ENCODE measurements around the gene KLK15.

The KLK15 gene

DNA sequence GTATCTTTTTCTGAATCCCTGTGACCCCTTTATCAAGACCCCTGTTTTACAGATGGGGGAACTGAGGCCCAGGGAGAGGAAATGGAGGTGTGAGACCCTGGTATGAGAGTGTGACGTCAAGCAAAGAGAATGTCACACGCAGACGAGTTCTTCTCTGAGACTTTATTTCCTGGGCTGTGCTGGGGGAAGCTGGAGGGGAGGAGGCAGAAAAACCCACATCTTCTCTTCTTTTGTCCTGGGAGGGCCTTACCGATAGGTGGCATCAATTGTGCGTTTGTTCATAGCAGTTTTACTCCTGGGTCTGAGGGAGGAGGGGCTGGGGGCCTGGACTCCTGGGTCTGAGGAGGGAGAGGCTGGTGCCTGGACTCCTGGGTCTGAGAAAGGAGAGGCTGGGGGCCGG is 4.9 kb upstream of the KLK15 start:
- Histone ChIP-seq H3K4me3 (ENCODE audit: low read length) (no peak overlapping the region), H3K36me3 (replicated peaks; ENCODE audit: low read depth, low read length) (no peaks in the 10 kb centered on the region), H2AFZ (ENCODE audit: low read depth, low read length) (no peak overlapping the region; the same call in 1 of the 2 replicates), H3K79me2 (ENCODE audit: low read length) (no peaks in the 10 kb centered on the region), H3K27ac (ENCODE audit: low read length) (no peak overlapping the region), H3K4me2 (ENCODE audit: low read length) (0 out of 2 replicates have a peak overlapping the region, but pooled peaks have one; percentile 3), H3K9ac (ENCODE audit: low read length) (no peak overlapping the region), H4K20me1 (ENCODE audit: insufficient read depth, low read length) (no peaks in the 10 kb centered on the region), H3K27me3 (ENCODE audit: low read depth, low read length) (peaks cover 24% of the 10 kb centered on the region), H3K4me1 (ENCODE audit: low read length) (peaks cover 6% of the 10 kb centered on the region), H3K9me3 (ENCODE audit: insufficient read depth, low read length) (no peaks in the 10 kb centered on the region)
- TF ChIP-seq EZH2phosphoT487 (IDR thresholded peaks at IDR 0.05; ENCODE audit: low read depth) = no peak
- TF ChIP-seq, protein P1, sequence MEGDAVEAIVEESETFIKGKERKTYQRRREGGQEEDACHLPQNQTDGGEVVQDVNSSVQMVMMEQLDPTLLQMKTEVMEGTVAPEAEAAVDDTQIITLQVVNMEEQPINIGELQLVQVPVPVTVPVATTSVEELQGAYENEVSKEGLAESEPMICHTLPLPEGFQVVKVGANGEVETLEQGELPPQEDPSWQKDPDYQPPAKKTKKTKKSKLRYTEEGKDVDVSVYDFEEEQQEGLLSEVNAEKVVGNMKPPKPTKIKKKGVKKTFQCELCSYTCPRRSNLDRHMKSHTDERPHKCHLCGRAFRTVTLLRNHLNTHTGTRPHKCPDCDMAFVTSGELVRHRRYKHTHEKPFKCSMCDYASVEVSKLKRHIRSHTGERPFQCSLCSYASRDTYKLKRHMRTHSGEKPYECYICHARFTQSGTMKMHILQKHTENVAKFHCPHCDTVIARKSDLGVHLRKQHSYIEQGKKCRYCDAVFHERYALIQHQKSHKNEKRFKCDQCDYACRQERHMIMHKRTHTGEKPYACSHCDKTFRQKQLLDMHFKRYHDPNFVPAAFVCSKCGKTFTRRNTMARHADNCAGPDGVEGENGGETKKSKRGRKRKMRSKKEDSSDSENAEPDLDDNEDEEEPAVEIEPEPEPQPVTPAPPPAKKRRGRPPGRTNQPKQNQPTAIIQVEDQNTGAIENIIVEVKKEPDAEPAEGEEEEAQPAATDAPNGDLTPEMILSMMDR (IDR thresholded peaks at IDR 0.05; ENCODE audit: low read depth, low read length) = peak; percentile 55

DNA sequence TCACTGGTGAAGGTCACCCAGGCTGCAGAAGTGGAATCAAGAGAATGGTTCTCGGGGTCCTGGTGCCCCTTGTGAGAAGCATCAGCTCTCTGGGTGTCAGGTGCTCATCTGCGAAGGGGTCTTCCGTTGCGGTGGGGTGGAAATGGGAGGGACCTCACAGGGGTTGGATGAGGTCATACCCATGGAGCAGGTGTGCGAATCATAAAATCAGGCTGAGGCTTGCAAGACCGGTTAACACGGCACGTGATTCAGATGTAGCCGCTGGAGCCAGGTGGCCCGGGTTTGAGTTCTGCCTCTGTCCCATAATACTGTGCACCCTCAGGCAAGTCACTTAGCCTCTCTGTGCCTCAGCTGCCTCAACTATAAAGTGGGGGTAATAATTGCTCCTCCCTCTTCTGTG is 3.9 kb upstream of the KLK15 start:
- Histone ChIP-seq H3K36me3 (replicated peaks; ENCODE audit: low read depth, low read length) (no peaks in the 10 kb centered on the region), H3K27ac (ENCODE audit: low read length) (no peak overlapping the region), H3K4me3 (ENCODE audit: low read length) (no peak overlapping the region), H3K4me1 (ENCODE audit: low read length) (peaks cover 6% of the 10 kb centered on the region), H4K20me1 (ENCODE audit: insufficient read depth, low read length) (no peaks in the 10 kb centered on the region), H3K9me3 (ENCODE audit: insufficient read depth, low read length) (no peaks in the 10 kb centered on the region), H3K4me2 (ENCODE audit: low read length) (no peak overlapping the region), H3K79me2 (ENCODE audit: low read length) (no peaks in the 10 kb centered on the region), H2AFZ (ENCODE audit: low read depth, low read length) (no peak overlapping the region), H3K9ac (ENCODE audit: low read length) (no peak overlapping the region), H3K27me3 (ENCODE audit: low read depth, low read length) (peaks cover 23% of the 10 kb centered on the region)
- TF ChIP-seq, protein P1 (IDR thresholded peaks at IDR 0.05; ENCODE audit: low read depth, low read length) = no peak
- no peak for TF ChIP-seq EZH2phosphoT487 (IDR thresholded peaks at IDR 0.05; ENCODE audit: low read depth)

DNA sequence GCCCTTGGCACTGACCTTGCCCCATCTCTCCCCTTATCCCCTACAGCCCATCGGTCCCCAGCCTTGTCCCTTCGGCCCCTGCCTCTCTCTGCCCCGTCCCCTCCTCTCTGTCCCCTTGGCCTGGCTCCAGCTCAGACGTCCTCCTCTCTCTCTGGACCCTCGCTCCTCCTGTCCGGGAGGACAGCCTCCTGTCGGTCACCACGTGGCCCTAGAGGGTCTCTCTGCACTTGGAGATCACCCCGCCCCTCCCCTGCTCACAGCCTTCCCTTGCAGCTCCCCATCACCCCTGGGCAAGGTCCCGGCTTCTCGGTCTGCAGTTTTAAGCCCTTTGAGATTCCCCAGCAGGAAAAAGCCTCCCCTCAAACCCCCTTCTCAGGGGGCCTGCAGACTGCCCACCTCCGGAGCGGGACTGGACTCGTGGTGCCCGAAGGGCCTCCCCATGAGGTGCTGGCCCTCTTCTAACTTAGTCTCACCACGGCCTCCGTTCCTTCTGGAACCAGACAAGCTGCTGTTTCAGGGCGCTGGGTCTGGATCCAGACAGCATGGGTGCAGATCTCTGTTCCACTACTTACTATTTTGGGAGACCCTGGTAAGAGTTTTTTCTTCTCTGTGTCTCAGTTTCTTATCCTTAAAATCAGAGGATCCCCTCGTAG is 3.3 kb upstream of the KLK15 start:
- TF ChIP-seq EZH2phosphoT487 (IDR thresholded peaks at IDR 0.05; ENCODE audit: low read depth) = no peak
- TF ChIP-seq, protein P1 (IDR thresholded peaks at IDR 0.05; ENCODE audit: low read depth, low read length) = no peak
- no peaks in the 10 kb centered on the region for H3K36me3 ChIP-seq (replicated peaks; ENCODE audit: low read depth, low read length)
- H3K4me2 ChIP-seq (ENCODE audit: low read length) = peak overlapping the region; percentile 95
- H4K20me1 ChIP-seq (ENCODE audit: insufficient read depth, low read length) = no peaks in the 10 kb centered on the region
- H3K4me3 ChIP-seq (ENCODE audit: low read length) = peak overlapping the region; percentile 82
- H3K27ac ChIP-seq (ENCODE audit: low read length) = no peak overlapping the region
- peaks cover 19% of the 10 kb centered on the region for H3K27me3 ChIP-seq (ENCODE audit: low read depth, low read length)
- no peak overlapping the region for H2AFZ ChIP-seq (ENCODE audit: low read depth, low read length)
- no peaks in the 10 kb centered on the region for H3K79me2 ChIP-seq (ENCODE audit: low read length)
- H3K9ac ChIP-seq (ENCODE audit: low read length) = no peak overlapping the region
- H3K4me1 ChIP-seq (ENCODE audit: low read length) = peaks cover 6% of the 10 kb centered on the region
- no peaks in the 10 kb centered on the region for H3K9me3 ChIP-seq (ENCODE audit: insufficient read depth, low read length)

DNA sequence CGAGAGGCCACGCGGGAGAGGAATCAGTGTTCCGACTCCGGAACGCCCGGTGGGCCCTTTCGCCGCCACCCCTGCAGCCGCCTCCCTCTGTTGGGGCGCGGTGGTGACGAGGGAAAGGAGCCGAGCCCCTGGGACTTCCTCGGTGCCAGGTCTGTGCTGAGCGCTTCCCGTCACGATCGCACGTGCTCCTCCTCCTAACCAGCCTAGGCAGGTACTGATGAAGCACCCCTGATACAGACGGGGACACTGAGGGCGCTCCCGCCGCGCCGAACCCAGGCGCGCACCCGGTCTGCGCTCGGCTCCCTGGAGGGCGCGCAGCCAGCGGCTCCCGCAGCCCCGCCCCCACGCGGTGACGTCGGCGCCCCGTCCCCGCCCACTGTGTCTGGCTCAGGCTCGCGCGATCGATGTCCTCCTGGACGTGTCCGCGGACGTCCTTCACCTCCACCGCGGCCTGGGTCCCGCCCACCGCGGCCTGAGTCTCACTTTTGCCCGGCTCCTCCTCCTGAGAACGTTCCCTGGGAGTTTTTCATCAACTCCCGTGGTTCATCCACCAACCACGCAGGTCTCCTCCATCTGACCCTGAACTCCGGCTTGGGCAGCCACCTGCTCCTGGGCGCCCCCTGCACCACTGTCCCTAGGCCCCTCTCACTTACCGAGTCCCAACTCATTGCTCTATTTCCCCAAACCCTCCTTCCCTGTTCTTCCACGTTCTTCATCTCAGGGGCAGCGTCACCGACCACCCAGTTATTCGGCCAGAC is 2.6 kb upstream of the KLK15 start:
- peak overlapping the region; percentile 95 for H3K4me2 ChIP-seq (ENCODE audit: low read length)

More for the DNA sequence above, 2.6 kb upstream of the KLK15 start:
- no peaks in the 10 kb centered on the region for H3K79me2 ChIP-seq (ENCODE audit: low read length)
- H3K27me3 ChIP-seq (ENCODE audit: low read depth, low read length) = peaks cover 21% of the 10 kb centered on the region
- peak overlapping the region; percentile 62 for H3K9ac ChIP-seq (ENCODE audit: low read length)
- H3K4me3 ChIP-seq (ENCODE audit: low read length) = peak overlapping the region; percentile 82
- H2AFZ ChIP-seq (ENCODE audit: low read depth, low read length) = peak overlapping the region; percentile 76
- TF ChIP-seq, protein P1 (IDR thresholded peaks at IDR 0.05; ENCODE audit: low read depth, low read length) = no peak
- no peak for TF ChIP-seq EZH2phosphoT487 (IDR thresholded peaks at IDR 0.05; ENCODE audit: low read depth)
- H4K20me1 ChIP-seq (ENCODE audit: insufficient read depth, low read length) = no peaks in the 10 kb centered on the region
- H3K36me3 ChIP-seq (replicated peaks; ENCODE audit: low read depth, low read length) = no peaks in the 10 kb centered on the region
- H3K9me3 ChIP-seq (ENCODE audit: insufficient read depth, low read length) = no peaks in the 10 kb centered on the region
- H3K27ac ChIP-seq (ENCODE audit: low read length) = no peak overlapping the region
- peaks cover 6% of the 10 kb centered on the region for H3K4me1 ChIP-seq (ENCODE audit: low read length)

Data from OCI-LY3 (cell line).